ENCODE results near the gene MALRD1. TPM values are rescaled to one million over a fixed set of nuclear protein-coding genes. Genes with fewer than 3 reads are reported as not detected.

The MALRD1 gene
- total RNA-seq, 1 experiment from 2014 or later: 0.50 TPM

- H3K27me3 Mint-ChIP-seq (ENCODE audit: low read depth): no peaks in the 10 kb centered on the region
- DNase-seq (ENCODE audit: low spot score): no peak
- no peak overlapping the region for H3K27ac Mint-ChIP-seq
- ChIA-PET POLR2A (no interaction called here), CTCF (no interaction called here)
- ATAC-seq: no peak
- H3K4me3 Mint-ChIP-seq: no peak overlapping the region
- no peaks in the 10 kb centered on the region for H3K36me3 Mint-ChIP-seq
- no peaks in the 10 kb centered on the region for H3K4me1 Mint-ChIP-seq
- peaks cover 4% of the 10 kb centered on the region for H3K9me3 Mint-ChIP-seq
- no peak for TF ChIP-seq FOXP4 (CRISPR knock-in tag; IDR thresholded peaks at IDR 0.05)
- TF ChIP-seq SMAD4 (CRISPR knock-in tag; IDR thresholded peaks at IDR 0.05): no peak
- TF ChIP-seq STAT6 (CRISPR knock-in tag; conservative IDR thresholded peaks at IDR 0.05; ENCODE audit: low read depth): no peak
- TF ChIP-seq GRHL2 (CRISPR knock-in tag; IDR thresholded peaks at IDR 0.05; ENCODE audit: insufficient replicate concordance, severe bottlenecking): no peak
- TF ChIP-seq HMGA2 (CRISPR knock-in tag; IDR thresholded peaks at IDR 0.05): no peak
- TF ChIP-seq ARID4B (CRISPR knock-in tag; IDR thresholded peaks at IDR 0.05; ENCODE audit: borderline replicate concordance): no peak
- TF ChIP-seq ZNF219 (CRISPR knock-in tag; IDR thresholded peaks at IDR 0.05; ENCODE audit: borderline replicate concordance): no peak
- TF ChIP-seq ZSCAN18 (CRISPR knock-in tag; IDR thresholded peaks at IDR 0.05): no peak
- no peak for TF ChIP-seq E2F1 (CRISPR knock-in tag; IDR thresholded peaks at IDR 0.05)
- TF ChIP-seq ZNF263 (CRISPR knock-in tag; IDR thresholded peaks at IDR 0.05; ENCODE audit: low read depth): no peak
- no peak for TF ChIP-seq RELA (CRISPR knock-in tag; IDR thresholded peaks at IDR 0.05; ENCODE audit: borderline replicate concordance)
- no peak for TF ChIP-seq CTCF (IDR thresholded peaks at IDR 0.05)
- no peak for TF ChIP-seq ERG (CRISPR knock-in tag; IDR thresholded peaks at IDR 0.05)
- TF ChIP-seq FOXJ3 (CRISPR knock-in tag; IDR thresholded peaks at IDR 0.05; ENCODE audit: borderline replicate concordance): no peak
- no peak for TF ChIP-seq NR1H2 (CRISPR knock-in tag; IDR thresholded peaks at IDR 0.05)
- TF ChIP-seq MXD4 (CRISPR knock-in tag; IDR thresholded peaks at IDR 0.05; ENCODE audit: borderline replicate concordance): no peak
- TF ChIP-seq ETV6 (CRISPR knock-in tag; IDR thresholded peaks at IDR 0.05): no peak
- TF ChIP-seq NR3C1 (CRISPR knock-in tag; conservative IDR thresholded peaks at IDR 0.05; ENCODE audit: low read depth): no peak
- TF ChIP-seq FOXK1 (CRISPR knock-in tag; IDR thresholded peaks at IDR 0.05): no peak
Measured at GRCh38 chr10:19290770-19291169, 242.2 kb downstream of the MALRD1 start.
